Kidney epithelial cell (primary cell): ENCODE measurements around the gene NFKB2. TPM values are rescaled to one million over a fixed set of nuclear protein-coding genes. Genes with fewer than 3 reads are reported as not detected.

ENCODE experiments used
- DNase-seq: peaks from one replicate; pipeline ENCODE4 v3.0.0-alpha.2; 2010; ENCODE audit warnings: low read depth
- H3K27me3 ChIP-seq: 2 replicates; pipeline ENCODE4 v1.6.0; 2011; ENCODE audit warnings: low read length; ENCODE audit not compliant: control insufficient read depth, insufficient read depth
- H3K36me3 ChIP-seq: 2 replicates; pipeline ENCODE4 v1.5.1; 2011; ENCODE audit warnings: low read length; ENCODE audit not compliant: control insufficient read depth, insufficient read depth
- H3K4me3 ChIP-seq: 2 replicates; pipeline ENCODE4 v1.5.1; 2011; ENCODE audit warnings: low read depth, mild to moderate bottlenecking, control low read depth, low read length
- total RNA-seq: library from RNA; depleted of rRNA; stranded (reverse); fragments of >200 nt; gene quantifications from 2 replicates; pipeline ENCODE4 v1.2.3, GENCODE V29; 2015
- TF ChIP-seq, protein P1 (sequence below): IDR thresholded peaks from 2 replicates; pipeline ENCODE4 v1.5.1; 2011; ENCODE audit warnings: mild to moderate bottlenecking, moderate library complexity, low read length, control low read depth, inconsistent platforms; ENCODE audit not compliant: insufficient read depth, poor library complexity, severe bottlenecking

Gene NFKB2
- total RNA-seq, 1 donor from 2014 or later, result 83.6 TPM

DNA sequence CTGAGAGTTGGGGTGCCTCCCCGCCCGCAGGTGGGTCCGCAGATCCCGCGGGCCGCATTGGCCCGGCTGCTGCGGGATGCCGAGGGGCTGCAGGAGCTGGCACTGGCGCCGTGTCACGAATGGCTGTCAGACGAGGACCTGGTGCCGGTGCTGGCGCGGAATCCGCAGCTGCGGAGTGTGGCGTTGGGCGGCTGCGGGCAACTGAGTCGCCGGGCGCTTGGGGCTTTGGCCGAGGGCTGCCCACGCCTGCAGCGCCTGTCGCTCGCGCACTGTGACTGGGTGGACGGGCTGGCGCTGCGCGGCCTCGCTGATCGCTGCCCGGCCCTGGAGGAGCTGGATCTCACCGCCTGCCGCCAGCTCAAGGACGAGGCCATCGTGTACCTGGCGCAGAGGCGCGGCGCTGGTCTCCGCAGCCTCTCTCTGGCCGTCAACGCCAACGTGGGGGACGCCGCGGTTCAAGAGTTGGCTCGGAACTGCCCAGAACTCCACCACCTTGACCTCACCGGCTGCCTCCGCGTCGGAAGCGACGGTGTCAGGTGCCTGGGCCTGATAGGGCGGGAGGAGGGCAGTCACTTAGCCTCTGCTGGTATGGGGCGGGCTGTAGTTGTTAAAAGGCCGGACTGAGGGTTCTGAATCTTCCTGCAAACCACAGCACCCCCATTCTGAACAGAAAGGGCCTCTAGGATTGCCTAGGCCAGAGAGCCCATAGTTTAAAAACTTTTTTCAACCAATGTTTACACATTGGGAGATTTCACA is 26.4 kb downstream of the NFKB2 start:
- Histone ChIP-seq H3K36me3 (no peaks in the 10 kb centered on the region), H3K27me3 (peaks cover 20% of the 10 kb centered on the region), H3K4me3 (peak overlapping the region; percentile 62)
- DNase-seq, result no peak
- TF ChIP-seq, protein P1, sequence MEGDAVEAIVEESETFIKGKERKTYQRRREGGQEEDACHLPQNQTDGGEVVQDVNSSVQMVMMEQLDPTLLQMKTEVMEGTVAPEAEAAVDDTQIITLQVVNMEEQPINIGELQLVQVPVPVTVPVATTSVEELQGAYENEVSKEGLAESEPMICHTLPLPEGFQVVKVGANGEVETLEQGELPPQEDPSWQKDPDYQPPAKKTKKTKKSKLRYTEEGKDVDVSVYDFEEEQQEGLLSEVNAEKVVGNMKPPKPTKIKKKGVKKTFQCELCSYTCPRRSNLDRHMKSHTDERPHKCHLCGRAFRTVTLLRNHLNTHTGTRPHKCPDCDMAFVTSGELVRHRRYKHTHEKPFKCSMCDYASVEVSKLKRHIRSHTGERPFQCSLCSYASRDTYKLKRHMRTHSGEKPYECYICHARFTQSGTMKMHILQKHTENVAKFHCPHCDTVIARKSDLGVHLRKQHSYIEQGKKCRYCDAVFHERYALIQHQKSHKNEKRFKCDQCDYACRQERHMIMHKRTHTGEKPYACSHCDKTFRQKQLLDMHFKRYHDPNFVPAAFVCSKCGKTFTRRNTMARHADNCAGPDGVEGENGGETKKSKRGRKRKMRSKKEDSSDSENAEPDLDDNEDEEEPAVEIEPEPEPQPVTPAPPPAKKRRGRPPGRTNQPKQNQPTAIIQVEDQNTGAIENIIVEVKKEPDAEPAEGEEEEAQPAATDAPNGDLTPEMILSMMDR, result no peak

DNA sequence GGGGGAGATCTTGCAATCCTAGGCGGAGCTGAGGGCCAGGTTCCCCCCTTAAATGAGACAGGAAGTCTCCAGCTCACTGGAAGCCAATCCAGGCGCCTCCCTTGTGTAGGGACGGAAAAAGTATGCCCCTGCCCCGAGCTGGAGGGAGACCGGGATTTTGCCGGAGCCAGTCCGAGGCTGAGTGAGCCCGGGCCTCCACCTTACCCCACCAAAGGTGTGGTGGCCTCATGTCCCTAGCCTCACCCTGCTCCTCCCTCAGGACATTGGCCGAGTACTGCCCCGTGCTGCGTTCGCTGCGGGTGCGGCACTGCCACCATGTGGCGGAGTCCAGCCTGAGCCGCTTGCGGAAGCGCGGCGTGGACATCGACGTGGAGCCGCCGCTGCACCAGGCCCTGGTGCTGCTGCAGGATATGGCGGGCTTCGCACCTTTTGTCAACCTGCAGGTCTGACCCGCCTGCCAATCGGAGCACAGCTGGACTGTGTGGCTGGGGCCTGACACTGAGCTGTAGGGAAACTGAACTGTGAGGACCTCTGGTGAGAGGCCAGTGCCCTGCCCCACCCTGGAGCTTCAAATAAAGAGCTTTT is 27.1 kb downstream of the NFKB2 start:
- H3K4me3 ChIP-seq, result peak overlapping the region; percentile 62
- H3K36me3 ChIP-seq, result no peaks in the 10 kb centered on the region
- TF ChIP-seq, protein P1, result peak; percentile 87
- peaks cover 16% of the 10 kb centered on the region for H3K27me3 ChIP-seq
- DNase-seq, result no peak

DNA sequence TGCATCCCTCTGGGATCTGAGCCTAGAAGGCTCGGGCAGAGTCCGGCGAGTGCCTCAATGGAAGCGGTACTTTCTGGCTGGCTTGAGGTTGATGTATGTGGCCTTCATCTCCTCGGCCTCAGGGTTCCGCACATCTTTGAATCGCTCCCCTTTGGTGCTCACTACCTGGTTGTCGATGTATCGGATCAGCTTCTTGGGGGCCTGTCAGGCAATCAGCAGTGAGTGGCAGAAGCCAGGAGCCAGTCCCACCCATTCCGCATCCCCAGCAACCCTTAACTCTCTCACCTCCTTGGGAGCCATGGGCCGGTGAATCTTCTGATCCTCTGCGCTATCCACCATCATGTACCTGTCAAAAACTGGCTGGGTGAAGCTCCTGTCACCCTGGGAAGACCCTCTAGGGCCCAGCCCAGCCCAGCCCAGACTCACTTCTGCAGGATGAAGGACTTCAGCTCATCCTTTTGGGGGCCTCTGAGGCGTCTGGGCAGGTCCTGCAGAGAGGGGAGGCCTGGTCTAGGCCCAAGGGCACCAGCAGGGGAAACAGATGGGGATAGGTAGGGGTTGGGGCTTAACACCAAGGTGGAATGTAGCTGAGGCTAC is 28.0 kb downstream of the NFKB2 start:
- no peaks in the 10 kb centered on the region for H3K36me3 ChIP-seq
- H3K4me3 ChIP-seq, result no peak overlapping the region
- DNase-seq, result no peak
- TF ChIP-seq, protein P1, result no peak
- peaks cover 9% of the 10 kb centered on the region for H3K27me3 ChIP-seq

DNA sequence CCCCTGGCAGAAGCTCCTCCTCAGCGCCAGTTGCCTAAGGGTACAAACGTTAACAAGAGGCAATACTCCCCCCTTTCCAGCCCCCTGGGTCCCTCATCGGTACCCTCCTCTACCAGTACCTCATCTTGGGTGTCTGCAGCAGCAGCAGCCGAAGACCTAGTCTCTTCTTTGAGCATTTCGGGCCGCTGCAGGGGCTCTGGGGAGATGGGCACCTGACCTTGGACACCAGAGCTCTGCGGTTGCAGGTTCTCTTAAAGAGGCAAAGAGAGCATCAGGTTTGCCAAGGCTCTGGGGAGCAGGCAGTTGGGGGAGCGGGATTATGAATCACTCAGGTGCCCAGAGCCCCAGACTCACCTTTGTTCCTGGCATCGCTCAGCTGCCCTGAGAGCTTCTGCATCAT is 28.6 kb downstream of the NFKB2 start:
- TF ChIP-seq, protein P1, result no peak
- no peak for DNase-seq
- Histone ChIP-seq H3K36me3 (no peaks in the 10 kb centered on the region), H3K4me3 (no peak overlapping the region), H3K27me3 (peaks cover 2% of the 10 kb centered on the region)

DNA sequence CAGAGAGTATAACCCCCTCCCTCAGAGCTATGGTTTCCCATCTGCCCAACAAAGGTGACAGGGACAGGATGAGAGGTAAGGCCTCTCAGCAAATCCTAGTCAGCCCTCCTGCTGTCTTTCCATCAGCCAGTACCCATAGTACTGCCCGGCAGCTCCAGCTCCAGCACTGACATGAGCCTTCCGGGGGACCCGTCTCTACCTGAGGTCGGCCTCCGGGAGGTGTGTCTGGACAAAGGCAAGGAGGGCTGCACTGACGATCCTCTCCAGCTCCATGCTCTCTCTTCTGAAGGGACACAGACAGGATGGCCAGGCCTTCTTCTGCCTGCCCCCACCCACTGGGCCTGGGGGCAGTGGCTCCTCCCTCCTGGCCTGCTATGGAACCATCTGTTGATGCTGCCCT is 29.4 kb downstream of the NFKB2 start:
- no peaks in the 10 kb centered on the region for H3K27me3 ChIP-seq
- no peaks in the 10 kb centered on the region for H3K36me3 ChIP-seq
- H3K4me3 ChIP-seq, result no peak overlapping the region
- DNase-seq, result no peak
- TF ChIP-seq, protein P1, result no peak

DNA sequence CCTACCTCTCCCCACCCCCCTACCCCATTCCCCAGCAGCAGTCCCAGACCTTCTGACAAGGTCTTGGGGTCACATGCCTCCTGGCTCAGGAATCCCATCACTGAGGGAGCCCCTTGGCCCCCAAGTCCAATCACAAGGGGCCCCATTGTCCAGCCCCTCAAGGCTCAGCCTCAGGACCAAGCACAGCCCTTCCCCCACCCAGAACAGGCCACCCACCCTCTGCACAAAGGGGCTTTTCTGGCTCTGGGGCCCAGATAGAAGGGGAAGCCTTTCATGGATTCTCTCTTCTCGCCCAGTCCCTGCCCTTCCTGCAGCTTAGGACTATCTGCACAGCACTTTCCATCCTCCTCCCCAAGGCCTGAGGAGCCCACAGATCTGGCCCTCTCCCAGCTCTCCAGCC is 29.9 kb downstream of the NFKB2 start:
- TF ChIP-seq, protein P1, result no peak
- no peaks in the 10 kb centered on the region for H3K27me3 ChIP-seq
- no peaks in the 10 kb centered on the region for H3K36me3 ChIP-seq
- no peak overlapping the region for H3K4me3 ChIP-seq
- DNase-seq, result no peak
